NCI-H774 (cell line): ENCODE results near the gene PILRB.
"Not testable (repeated sequence)": the region's sequence is repeated elsewhere in the genome, so short reads cannot be mapped to it uniquely, and the experiment has no call there.

ENCODE experiments used
- DNase-seq: peaks from one replicate; lab custom pipeline; 2025; lab: John Stamatoyannopoulos, UW

PILRB gene

DNA sequence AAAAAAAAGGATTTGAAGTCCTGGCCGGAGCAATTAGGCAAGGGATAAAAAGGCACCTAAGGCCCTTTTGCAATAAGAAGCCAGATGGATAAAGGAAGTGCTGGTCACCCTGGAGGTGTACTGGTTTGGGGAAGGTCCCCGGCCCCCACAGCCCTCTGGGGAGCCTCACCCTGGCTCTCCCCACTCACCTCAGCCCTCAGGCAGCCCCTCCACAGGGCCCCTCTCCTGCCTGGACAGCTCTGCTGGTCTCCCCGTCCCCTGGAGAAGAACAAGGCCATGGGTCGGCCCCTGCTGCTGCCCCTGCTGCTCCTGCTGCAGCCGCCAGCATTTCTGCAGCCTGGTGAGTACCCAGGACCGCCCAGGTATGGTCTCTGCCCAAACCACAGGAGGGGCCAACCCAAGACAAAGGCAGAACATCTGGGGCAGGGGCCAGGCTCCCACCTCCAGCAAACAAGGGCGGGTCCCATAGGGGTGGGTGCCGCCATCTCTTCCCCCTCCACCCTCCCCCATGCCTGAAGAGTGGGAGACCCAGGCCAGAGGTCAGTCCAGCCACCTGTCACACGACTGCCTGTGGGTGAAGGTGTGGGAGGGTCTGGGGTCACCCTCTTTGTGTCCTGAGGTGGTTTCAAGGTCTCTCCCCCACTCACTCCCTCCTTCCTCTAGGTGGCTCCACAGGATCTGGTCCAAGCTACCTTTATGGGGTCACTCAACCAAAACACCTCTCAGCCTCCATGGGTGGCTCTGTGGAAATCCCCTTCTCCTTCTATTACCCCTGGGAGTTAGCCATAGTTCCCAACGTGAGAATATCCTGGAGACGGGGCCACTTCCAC is at the start of gene PILRB:
Gene PILRB, plus strand, starts transcription at position 91 of the 830 bp plus-strand sequence. Its CDS starts 186 bp downstream, at position 277.
- DNase-seq: no peak

GRCh38 chr7:100318329-100318728 is 39.6 kb upstream of the PILRB start:
- DNase-seq: not testable (repeated sequence)

DNA sequence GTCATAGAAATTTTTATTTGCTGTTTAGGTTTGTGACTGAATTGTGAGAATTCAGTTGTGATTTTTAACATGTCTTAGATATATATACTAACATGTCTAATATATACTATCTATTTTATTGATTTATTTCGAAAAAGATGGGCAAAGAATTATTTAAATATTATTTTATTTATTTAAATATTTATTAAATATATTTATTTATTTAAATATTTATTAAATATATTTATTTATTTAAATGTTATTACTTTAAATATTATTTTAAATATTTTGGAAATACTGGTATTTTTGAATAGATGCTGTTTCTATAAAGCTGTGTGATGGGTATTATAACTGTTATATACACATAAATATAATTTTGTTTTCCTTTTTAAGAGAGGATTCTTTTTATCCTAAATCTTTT is 36.3 kb upstream of the PILRB start:
- DNase-seq: not testable (repeated sequence)

GRCh38 chr7:100324194-100324593 is 33.7 kb upstream of the PILRB start:
- not testable (repeated sequence) for DNase-seq

DNA sequence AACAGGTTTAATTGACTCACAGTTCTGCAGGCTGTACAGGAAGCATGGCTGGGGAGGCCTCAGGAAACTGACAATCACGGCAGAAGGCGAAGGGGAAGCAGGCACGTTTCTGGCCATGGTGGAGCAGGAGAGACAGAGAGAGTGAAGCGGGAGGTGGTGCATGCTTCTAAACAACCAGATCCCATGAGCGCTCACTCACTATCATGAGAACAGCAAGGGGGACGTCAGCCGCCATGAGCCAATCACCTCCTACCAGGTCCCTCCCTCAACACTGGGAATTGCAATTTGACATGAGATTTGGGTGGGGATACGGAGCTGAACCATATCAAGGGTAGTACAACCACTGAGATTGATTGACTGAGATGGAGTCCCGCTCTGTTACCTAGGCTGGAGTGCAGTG is 32.2 kb upstream of the PILRB start:
- DNase-seq: not testable (repeated sequence)

DNA sequence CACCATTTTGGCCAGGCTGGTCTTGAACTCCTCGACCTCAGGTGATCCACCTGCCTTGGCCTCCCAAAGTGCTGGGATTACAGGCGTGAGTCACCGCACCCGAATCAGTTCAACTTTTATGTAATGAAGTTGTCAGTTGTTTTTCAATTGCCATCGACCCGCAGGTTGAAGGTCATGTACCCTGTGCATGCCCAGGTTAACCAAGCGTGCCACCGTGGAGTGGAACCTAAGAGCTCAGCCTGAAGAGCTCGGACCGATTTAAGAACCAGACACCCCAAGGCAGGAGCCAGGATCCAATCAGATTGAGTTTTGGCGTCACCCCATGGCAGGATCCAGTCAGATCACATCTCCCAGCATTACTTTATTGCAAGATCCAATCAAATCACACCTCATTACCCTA is 31.0 kb upstream of the PILRB start:
- not testable (repeated sequence) for DNase-seq

GRCh38 chr7:100335566-100336466 is 22.1 kb upstream of the PILRB start:
- DNase-seq: peak; percentile 87

DNA sequence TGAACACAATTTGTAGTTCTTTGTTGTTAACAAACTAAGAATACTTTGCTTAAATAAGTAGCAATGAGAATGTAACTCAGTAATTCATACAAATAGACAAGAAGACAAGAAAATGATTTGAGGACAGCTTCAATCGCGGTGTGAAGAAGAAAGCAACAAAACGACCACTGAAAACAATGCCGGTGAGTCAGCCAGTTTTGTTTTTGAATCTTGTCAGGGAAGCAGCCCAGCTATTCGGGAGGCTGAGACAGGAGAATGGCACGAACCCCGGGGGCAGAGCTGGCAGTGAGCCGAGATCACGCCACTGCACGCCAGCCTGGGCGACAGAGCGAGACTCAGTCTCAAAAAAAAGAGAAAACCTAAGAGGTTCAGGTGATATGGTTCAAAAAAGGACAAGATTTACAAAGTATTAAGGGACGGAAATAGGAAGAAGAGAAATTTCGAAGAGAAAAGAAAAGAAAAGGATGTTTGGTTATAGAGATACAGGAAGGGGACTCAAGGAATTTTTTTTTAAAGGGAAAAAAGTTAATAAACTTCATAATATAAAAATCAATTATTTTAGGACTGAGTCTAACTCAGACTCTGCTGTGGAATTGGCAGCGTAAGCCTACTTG is 19.7 kb upstream of the PILRB start:
- not testable (repeated sequence) for DNase-seq

- not testable (repeated sequence) for DNase-seq
Measured at GRCh38 chr7:100341286-100341685, 16.6 kb upstream of the PILRB start.

GRCh38 chr7:100342765-100343164 is 15.2 kb upstream of the PILRB start:
- DNase-seq: no peak

- DNase-seq: not testable (repeated sequence)
Measured at GRCh38 chr7:100344124-100344559, 13.8 kb upstream of the PILRB start.

GRCh38 chr7:100344560-100345287 is 13.2 kb upstream of the PILRB start:
- not testable (repeated sequence) for DNase-seq

GRCh38 chr7:100345288-100345672 is 12.6 kb upstream of the PILRB start:
- peak; percentile 15 for DNase-seq

GRCh38 chr7:100346921-100347320 is 11.0 kb upstream of the PILRB start:
- no peak for DNase-seq

- DNase-seq: no peak
Measured at GRCh38 chr7:100348805-100349204, 9.1 kb upstream of the PILRB start.

DNA sequence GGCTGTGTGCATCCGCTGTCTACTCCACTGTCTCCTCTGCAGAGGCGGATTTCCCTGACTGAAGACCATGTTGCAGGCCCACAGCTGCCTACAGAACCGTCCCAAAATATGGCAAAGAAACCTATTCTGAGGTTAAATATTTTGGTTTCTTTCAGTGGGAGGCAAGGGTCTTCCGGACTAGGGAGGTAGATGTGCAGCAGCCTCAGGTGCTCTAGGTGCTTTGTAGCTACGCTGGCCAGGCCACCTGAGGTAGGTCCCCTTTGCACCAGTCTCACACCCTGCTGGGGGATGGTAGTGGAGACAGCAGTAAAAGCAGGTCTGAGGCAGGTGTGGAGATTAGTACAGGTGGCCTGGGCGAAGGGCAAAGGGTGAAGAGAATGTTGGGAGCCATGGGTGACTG is 8.2 kb upstream of the PILRB start:
- no peak for DNase-seq

- no peak for DNase-seq
Measured at GRCh38 chr7:100351657-100352058, 6.3 kb upstream of the PILRB start.

DNA sequence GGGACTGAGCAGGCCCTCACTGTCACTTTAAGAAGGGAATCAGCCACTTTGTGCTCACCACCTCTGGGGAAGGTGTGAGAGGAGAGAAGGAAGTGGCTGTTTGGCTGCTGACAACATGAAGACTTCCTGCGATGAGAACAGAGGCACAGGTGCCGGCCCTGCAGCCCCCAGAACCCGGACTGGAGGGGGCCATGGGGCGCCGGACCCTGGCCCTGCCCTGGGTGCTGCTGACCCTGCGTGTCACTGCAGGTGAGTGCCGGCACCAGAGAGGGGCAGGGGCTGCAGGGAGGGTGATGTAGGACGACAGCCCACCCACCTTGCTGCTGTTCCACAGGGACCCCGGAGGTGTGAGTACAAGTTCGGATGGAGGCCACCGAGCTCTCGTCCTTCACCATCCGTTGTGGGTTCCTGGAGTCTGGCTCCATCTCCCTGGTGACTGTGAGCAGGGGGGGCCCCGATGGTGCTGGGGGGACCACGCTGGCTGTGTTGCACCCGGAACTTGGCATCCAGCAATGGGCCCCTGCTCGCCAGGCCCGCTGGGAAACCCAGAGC is 5.6 kb upstream of the PILRB start:
- not testable (repeated sequence) for DNase-seq

DNA sequence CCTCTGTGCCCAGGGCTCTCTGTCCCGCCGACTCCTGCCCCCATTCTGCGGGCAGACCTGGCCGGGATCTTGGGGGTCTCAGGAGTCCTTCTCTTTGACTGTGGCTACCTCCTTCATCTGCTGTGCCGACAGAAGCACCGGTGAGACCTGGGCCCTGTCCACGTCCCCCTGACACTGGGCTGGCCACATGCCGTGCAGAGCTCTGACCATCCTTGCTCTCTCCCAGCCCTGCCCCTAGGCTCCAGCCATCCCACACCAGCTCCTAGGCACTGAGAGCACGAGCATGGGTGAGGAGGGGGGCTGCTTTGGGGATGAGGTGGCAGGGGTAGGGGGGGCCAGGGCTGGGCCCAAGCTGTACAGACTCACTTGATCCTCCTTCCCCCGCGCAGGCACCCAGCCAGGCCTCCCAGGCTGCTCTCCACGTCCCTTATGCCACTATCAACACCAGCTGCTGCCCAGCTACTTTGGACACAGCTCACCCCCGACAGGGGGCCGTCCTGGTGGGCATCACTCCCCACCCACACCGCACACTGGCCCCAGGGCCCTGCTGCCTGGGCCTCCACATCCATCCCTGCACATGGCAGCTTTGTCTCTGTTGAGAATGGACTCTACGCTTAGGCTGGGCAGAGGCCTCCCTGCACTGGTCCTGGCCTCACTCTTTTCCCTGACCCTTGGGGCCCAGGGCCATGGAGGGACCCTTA is 4.8 kb upstream of the PILRB start:
- DNase-seq: no peak

DNA sequence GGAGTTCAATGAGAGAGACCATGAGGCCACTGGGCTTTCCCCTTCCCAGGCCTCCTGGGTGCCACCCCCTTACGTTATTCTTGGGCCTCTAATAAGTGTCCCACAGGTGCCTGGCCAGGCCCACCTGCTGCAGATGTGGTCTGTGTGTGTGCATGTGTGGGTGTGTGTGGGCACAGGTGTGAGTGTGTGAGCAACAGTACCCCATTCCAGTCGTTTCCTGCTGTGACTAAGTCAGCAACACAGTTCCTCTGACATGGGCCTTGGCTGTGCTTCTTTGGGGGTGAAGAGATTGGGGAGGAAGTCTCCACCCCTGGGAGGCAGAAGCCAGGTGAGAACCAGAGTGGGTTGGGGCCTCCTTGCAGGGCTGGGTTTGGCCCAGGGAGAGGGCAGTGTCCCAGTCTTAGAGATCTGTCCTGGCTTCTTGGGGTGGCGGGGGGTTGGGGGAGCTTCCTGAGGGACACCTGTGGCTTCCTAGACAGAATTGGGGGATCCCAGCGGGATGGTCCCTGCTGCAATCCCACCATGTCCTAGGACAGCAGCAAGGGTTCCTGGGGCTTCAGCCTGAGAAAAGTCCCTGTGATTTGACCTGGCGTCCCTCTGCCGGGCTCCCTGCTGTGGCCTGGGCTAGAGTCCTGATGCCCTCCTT is 4.1 kb upstream of the PILRB start:
- DNase-seq: no peak
